22Rv1 (cell line): ENCODE results near the gene VEGFC.

Experiments used
- CTCF ChIP-seq: fragments of 450-650 bp; IDR thresholded peaks from 2 replicates; pipeline ENCODE4 v1.5.1; 2017; ENCODE audit warnings: mild to moderate bottlenecking
- ZFX ChIP-seq: fragments of 450-650 bp; IDR thresholded peaks from 2 replicates; pipeline ENCODE4 v1.6.1; 2017; ENCODE audit warnings: antibody characterized with exemption, borderline replicate concordance

DNA sequence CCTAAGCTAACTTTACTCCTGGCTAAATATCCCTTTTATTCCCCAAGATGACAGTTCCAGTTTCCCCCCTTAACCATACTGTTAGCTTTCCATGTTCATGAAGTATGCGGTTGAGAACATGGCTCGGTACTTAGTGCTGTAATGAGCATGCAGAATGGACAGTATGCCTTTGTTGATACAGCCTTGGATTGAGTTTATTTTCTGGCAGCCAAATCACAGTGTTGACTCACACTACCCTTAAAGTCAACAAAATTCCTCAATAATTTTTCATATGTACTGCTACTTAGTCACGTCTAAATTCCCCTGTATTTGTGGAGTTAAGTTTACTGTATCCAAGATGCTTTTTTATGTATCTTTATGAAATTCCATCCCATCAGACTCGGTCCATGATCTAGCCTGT lies 1.4 kb upstream of the VEGFC start:
- TF ChIP-seq CTCF (no peak), ZFX (no peak)
